HG03442 (cell line): Measurements from ENCODE around the gene ACAP2.
"Not testable (repeated sequence)": the region's sequence is repeated elsewhere in the genome, so short reads cannot be mapped to it uniquely, and the experiment has no call there.

Source experiments
- ATAC-seq: cut with Tn5 transposase; IDR thresholded peaks from one replicate; pipeline ENCODE4 v1.9.1; 2021; ENCODE audit warnings: mild to moderate bottlenecking, moderate library complexity; ENCODE audit not compliant: unreplicated experiment

ACAP2 gene

DNA sequence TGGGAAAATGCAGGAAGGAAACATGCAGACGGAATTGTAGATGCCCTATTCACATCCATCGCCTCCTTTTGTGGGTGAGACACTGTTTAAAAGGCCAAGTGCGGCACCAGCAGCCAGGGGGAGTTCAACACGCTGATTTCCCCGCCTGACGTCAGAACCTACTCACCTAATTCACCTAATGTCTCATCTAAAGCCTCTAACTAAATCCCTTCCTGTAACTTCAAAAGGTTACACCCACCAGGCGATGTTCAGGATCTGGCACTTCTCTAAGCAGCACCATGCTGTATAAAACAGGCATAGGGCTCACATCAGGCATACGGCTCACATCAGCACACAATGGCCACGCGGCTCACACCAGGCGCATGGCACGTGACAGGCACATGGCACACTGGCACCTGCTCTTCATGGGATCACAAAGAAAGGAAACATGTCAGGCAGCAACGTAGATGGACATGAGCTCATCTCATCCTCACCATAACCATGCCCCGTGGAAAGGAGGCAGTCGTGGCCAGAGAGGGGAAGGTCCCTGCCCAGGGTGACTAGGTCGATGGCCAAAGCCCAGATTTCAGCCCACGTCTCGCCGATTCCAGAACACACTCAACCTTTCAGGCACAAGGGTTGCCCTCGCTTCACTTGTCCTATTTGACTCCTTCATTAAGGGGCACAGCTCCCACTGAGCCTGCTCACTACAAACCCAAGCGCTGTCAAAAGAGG is 193.6 kb downstream of the ACAP2 start:
- ATAC-seq, result no peak

DNA sequence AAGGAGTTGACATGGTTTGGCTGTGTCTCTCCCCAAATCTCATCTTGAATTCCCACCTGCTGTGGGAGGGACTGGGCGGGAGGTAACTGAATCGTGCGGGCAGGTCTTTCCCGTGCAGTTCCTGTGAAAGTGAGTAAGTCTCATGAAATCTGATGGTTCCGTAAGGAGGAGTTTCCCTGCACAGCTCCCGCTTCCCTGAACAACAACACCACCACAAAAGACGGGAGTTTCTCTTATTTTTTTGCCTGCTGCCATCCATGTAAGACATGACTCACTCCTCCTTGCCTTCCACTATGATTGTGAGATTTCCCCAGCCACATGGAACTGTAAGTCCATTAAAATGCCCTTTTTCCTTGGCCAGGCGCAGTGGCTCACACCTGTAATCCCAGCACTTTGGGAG is 194.5 kb downstream of the ACAP2 start:
- no peak for ATAC-seq

DNA sequence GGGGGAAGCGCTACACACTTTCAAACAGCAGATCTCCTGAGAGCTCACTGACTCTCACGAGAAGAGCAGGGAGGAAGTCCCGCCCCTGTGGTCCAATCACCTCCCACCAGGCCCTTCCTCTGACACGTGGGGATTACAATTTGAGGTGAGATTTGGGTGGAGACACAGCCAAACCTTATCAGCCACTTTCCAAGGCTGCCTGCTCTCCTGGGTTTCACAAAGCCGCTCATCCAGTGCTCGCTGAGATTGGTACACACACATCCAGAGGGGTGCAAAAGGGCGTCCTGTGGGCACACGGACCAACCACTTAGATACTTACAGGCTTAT is 195.0 kb downstream of the ACAP2 start:
- no peak for ATAC-seq

DNA sequence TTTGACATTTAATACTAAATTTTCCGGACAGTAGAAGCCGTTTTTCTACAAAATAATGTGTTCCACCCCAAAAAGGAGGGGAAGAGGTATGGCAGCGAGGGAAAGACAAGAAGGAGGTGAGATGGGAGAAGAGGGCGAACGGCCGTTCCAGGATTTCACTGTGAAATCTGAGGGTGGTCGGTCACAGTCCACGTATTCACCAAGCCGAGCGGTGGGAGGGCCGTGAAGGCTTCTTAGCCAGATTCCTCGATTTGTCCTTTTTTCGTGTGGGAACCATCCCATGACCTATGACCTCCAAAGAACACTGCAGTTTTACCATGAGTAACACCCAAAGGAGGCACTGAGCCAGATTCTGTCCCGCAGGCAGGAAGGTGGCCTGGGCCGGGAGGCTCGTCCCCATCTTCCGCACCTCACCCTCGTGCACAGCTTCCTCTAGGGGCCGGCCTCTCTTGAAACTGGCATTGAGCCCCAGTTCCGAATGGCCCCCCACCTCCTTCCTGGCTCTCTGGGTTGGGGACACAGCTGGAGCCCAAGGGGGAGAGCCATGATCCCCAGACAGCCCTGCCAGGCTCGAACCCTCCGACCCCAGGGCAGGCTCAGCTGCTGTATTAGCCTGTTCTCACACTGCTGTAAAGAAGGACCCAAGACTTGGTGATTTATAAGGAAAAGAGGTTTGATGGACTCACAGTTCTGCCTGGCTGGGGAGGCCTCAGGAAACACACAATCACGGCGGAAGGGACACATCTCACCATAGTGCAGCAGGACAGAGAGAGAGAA is 195.5 kb downstream of the ACAP2 start:
- no peak for ATAC-seq

DNA sequence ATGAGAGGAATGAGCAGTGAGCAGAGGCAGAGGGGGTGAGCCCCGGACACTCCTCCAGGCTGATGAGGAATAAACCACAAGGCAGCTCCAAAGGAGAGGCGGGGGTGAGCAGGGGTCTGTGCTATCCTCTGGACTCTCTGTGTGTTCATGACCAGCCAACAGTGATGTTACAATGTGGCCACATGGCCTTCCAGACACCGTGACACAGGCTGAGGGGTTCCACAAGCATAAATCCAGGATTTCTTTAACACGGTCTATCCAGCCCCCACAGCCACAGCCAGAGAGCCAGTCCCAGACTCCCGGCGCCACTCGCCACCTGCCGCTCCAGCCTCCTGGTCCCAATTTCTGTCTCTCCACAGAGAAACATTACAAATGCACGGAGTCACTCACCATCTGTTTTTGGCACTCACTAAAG is 196.2 kb downstream of the ACAP2 start:
- no peak for ATAC-seq

DNA sequence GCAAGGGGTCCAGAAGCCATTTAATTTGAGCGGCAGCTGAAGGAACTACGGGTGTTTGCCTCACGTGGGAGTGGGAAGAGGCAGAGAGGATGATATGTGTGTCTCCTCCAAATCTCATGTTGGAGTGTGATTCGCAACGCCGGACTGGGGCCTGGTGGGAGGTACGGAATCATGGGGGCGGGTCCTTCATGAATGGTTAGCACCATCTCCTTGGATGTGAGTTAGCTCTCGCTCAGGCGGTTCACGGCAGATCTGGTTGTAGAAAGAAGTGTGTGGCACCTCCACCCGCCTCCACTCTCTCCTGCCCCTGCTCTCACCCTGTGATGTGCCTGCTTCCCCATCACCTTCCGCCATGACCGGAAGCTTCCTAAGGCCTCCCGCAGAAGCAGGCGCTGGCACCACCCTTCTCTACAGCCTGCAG is 197.3 kb downstream of the ACAP2 start:
- ATAC-seq, result no peak

DNA sequence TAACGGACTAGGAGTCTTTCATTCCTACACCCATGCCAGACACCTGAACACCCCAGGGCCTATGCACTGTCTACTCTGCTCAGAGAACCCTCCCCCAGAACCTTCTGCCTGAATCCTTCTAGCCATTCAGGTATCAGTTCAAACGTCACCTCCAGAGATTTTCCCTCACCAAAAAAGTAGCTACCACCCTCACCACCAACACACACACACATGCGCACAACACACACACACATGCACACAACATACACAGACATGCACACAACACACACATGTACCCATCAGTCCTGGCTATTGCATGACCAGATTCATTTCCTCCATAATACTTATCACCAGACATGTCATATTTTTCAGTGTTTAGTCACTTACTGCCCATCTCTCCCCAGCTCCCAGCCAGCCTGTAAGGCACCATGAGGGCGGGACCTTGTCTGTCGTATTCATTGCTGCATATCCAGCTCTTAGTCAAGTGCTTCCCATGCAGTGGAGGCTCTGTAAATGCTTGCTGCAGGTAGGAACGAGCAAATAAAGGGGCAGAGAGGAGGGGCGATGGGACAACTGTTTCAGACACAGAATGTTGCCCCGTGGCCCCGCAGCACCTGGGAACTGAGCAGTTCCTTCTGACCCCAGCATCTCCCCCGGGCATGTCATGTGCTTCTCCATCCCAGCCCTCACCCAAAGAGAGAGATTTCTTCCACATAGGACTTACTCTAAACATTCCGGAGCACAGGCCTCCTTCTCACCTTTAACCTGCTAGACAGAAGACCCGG is 201.0 kb downstream of the ACAP2 start:
- no peak for ATAC-seq

DNA sequence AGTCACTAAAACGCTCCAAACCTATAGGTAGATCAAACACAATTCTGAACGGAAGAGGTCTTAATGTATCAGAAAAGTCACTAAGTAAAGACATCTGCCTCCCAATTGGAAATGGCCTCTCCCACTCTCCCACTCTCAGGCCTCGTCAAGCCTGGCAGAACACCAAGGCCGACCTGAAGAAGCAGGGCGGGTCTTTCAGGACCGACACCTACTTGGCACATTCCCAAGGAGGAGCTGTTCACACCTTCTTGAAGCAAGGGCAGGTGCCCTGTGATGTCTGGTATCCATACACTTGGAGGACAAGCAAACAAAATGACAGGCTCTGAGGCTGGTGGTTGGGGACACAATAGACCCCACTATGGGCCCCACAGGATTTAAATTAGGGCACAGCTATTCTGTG is 201.9 kb downstream of the ACAP2 start:
- no peak for ATAC-seq

DNA sequence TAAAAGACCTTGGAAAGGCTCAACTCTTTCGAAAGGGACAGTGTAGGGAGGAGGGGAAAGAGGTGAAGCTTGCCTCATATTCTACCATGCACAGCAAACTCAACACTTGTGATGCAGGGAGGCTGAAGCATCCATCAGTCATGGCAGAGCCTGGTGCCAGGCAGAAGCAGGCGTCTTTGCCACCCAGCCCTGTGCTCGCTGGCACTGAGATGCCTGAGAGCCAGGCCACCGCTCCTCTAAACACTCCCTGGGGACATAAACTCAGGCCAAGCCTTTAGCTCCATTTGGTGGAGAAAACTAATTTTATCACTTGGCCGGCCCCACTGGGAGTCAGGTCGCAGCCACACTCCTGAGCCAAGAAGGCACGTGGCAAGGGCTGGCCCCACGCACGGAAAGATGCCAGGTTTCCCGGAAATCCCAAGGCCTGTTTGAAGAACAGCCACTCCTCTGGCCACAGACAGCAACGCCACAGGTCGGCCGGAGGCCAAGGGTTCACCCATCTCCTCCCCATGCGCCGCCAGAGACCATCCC is 202.6 kb downstream of the ACAP2 start:
- ATAC-seq, result no peak

DNA sequence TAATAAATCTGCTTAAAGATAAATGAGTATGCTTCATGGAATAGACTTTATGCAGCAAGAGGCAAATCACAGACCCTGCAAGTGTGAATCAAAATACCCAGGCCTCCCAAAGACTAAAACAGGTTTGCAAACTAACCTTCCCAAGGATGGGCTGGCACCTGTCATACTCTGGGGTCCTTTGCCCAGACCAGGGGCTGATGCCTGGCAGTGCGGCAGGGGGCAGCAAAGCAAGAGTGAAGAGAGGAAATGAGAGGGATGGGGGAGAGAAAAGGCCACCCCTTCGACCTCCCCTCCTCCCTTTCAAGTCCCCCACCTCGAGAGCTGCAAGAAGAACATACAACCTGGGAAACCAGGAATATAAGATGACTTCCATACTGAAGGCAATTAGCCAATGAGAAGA is 203.7 kb downstream of the ACAP2 start:
- no peak for ATAC-seq

DNA sequence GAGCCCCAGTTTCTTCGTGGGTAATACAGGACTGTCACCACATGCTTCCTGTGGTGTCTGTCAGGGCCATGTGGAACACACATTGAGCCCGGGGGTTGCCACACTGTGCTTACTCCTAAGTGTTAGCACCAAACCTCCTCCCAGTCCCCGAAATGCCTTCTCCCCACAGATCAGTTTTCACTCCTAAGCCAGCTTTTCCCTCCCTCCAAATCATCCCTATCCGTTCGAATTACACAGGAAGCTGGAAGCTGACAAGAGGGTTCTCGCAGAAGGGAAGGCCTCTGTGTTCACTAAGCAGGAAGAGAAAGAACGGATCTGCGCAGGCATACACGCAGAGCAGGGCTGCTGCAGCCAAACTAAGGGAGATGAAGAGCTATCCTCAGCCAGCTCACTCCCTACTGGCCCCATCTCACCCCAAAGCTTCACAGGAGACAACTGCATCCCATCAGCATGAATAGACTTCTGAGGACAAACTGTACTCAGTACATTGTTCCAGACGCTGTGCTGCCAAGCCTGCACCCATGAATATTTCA is 204.2 kb downstream of the ACAP2 start:
- ATAC-seq, result no peak

DNA sequence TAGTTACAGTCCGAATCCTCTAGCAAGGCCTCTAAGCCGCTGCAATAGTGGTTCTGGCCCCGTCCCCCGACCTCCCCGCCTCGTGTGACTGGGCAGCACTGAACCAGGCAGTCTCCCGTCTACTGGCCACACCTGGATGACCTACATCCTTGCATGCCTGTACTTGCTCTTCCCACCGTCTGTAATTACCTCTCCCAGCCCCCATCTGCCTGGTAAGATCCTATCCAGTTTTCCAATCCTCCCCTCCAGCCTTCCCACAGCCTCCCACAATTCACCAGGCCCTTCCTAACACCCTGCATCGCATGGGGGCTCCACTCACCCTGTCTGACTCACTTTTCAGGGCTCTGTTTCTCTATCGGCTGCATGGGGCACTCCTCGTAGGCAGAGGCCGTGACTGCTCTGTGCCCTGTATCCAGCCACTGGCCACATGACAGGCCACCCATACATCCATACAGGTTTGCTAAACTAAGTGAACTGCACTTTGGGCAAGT is 204.7 kb downstream of the ACAP2 start:
- no peak for ATAC-seq

DNA sequence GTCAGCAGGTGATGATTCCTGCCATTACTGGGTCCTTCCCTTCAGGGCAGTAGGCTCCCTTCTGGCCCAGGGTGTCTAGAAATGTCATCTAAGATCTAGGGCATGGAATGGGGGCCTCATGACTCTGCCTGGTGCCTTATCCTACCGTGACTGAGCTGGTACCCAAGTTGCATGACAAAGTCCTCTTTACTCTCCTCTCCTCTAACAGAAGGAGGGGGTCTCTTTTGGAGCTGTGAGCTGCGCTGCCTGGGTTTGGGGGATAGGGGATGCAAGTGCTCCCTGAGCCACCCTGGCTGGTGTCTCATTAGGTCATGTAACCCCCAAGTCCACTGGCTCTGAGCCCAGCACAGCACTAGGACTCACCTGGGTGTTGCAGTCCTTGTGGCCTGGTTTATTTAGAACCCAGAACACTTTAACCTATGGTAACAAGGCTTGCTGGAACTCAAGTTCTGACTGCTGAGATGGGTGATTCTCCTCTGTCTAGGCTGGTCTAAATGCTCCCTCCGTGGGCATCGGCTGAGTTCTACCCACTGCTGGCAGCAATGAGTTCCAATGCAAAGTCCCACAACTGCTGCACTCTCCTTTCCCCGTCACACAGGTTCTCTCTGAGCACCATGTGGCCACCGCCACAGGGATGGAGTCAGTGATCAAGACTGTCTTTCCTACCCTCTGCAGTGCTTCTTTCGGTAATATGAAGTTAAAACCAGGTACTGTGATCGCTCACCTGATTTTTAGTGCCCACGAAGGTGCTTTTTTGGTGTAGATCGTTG is 205.8 kb downstream of the ACAP2 start:
- no peak for ATAC-seq

DNA sequence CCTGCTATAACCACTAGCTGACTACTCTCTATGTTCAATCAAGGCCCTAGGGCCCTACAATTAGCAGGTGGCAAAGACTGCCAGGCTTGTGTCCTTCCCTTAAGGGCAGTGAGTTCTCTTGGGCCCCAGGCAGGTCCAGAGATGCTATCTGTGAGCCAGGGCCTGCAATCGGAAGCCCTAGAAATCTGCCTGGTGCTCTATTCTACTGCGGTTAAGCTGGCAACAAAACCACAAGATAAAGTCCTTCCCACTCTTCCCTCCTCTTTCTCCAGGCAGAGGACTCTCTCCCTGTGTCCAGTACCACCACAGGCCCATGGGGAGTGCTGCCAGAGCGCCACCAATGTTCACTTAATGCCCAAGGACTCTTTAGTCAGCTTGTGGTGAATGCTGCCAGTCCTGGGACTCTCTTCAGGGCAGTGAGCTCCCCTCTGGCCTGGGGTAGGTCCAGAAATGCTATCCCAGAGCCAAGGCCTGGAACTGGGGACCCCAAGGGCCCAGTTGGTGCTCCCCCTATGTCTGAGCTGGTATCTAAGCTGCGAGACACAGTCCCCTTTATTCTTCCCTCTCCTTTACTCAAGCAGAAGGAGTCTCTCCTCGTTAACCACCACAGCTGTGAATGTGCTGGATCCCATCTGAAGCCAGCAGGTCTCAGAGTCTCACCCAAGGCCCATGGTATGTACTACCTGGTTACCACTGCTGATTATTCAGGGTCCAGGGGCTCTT is 206.6 kb downstream of the ACAP2 start:
- ATAC-seq, result no peak

DNA sequence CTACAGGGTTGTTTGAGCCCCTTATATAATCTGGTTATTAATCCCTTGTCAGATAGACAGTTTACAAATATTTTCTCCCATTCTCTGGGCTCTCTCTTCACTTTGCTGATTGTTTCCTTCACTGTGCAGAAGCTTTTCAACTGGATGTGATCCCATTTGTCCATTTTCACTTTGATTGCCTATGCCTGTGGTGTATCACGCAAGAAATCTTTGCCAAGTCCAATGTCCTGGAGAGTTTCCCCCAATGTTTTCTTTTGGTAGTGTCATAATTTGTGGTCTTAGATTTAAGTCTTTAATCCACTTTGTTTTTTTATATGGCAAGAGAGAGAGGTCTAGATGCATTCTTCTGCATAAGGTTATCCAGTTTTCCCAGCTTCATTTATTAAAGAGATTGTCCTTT is 212.6 kb downstream of the ACAP2 start:
- no peak for ATAC-seq

DNA sequence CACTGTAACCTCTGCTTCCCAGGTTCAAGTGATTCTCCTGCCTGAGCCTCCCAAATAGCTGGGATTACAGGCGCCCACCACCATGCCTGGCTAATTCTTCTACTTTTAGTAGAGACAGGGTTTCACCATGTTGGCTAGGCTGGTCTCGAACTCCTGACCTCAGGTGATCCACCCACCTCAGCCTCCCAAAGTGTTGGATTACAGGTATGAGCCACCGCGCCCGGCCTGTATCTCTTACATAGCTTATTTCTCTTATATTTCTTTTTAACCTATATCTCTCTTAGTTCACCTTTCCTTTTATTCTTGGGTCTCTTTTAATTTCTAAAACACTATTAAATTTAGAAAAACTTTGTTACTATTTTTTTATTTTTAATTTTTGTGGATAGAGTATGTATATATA is 213.9 kb downstream of the ACAP2 start:
- ATAC-seq, result not testable (repeated sequence)

DNA sequence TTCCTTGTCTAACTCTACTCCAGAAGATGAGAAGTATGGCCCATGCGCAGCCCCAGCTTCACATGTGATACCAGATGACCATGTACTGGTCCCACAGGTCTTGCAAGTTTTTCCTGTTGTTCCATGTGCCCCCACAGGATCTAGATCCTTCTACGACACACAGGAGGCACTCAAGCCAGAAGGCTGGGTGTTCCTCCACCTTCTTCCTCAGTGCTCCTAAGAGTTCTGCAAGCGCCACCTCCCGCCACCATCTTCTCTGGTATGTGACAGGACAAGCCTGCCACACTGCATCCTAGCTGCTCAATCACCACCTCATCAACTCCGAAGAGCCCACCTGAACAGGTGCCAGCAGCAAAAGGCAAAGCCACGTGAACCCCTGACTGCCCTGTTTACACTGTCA is 214.9 kb downstream of the ACAP2 start:
- ATAC-seq, result no peak

DNA sequence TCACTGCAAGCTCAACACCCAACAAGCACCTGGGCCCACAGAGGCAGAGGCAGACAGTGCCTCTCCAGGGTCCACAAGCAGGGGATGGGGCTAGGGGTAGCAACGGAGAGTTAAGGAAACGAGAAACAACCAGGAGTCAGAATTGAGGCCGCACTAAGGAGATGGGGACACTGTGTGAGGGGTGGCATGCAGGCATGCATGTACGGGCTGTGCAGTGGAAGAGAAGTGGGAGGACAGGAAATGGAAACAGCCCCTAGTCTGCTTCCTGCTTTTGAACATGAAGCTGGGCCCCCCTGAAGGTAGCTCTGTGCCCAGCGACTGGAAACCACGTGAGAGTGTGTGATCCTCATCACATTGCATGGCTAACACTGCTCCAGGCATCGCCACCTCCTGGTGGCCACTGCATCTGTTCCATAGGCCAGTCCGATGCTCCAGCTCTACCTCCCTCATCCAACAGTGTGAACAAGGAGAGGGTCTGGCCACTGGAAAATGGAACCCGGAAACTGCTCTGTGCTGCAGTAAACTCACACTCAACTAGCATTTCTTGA is 215.8 kb downstream of the ACAP2 start:
- no peak for ATAC-seq

DNA sequence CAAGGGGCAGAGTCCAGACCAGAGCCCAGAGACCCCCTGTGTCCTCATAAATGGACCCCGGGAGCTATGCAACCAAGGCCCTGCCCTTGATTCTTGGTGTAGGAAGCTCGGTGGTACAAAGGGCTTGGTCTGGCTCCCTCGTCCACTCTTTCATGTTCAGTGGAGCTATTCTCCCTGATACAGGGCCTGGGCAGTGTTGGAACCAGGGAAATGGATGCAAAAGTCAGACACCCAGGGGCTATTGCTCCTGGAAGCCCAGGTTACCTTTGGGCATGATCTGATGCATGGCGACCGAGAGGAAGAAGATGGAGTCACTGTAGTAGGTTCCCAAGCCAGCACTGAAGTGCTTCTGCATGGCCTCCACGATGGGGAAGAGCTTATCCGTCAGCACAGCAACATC is 216.4 kb downstream of the ACAP2 start:
- no peak for ATAC-seq
